ENCODE data around the gene TBX2. TPM values are rescaled to one million over a fixed set of nuclear protein-coding genes. Genes with fewer than 3 reads are reported as not detected.
"Not testable (repeated sequence)": the region's sequence is repeated elsewhere in the genome, so short reads cannot be mapped to it uniquely, and the experiment has no call there.

Gene TBX2
- total RNA-seq, 1 donor from 2014 or later: 55.9 TPM

DNA sequence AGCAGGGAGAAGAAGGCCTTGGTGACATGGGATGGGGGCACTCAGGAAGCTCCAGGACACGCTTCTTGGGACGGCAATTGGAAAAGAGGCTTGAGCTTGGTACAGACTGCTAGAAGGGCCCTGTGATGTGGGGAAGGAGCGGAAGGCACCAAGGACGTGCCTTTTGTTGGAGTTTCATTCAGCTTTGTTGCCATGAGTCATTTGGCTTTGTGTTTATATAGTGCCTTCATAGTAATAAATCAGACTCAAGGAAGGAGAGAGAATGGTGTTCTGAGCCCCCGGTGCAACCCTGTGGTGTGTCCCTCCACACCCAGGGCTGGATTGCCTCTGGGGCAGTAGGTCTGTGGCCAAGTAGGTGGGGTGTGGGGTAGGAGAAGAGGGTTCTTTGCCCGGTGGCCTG lies 45.2 kb downstream of the TBX2 start:
- H3K27ac Mint-ChIP-seq: no peak overlapping the region
- peaks cover 70% of the 10 kb centered on the region for H3K27me3 Mint-ChIP-seq
- no peak overlapping the region for H3K4me3 Mint-ChIP-seq

DNA sequence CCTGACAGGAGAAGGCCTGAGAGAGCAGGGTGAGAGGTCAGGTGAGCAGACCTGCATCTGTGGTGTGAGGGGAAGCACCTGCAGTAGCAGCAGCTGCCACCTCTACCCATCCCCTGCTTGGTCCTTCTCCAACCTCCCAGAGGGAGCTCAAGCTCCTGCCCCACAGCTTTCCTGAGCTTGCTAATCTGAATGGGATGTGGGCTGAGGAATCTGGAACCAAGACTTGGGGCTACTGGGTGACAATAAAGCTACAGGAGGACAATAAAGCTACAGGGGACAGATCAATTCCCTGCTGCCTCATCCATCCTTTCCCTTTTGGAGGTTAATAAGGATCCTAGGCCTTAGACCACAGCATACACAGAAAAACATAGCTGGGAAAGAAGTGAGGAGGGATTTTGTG lies 47.7 kb downstream of the TBX2 start:
- TF ChIP-seq, protein P1, sequence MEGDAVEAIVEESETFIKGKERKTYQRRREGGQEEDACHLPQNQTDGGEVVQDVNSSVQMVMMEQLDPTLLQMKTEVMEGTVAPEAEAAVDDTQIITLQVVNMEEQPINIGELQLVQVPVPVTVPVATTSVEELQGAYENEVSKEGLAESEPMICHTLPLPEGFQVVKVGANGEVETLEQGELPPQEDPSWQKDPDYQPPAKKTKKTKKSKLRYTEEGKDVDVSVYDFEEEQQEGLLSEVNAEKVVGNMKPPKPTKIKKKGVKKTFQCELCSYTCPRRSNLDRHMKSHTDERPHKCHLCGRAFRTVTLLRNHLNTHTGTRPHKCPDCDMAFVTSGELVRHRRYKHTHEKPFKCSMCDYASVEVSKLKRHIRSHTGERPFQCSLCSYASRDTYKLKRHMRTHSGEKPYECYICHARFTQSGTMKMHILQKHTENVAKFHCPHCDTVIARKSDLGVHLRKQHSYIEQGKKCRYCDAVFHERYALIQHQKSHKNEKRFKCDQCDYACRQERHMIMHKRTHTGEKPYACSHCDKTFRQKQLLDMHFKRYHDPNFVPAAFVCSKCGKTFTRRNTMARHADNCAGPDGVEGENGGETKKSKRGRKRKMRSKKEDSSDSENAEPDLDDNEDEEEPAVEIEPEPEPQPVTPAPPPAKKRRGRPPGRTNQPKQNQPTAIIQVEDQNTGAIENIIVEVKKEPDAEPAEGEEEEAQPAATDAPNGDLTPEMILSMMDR (conservative IDR thresholded peaks at IDR 0.05): no peak
- H3K4me1 Mint-ChIP-seq (ENCODE audit: unreplicated experiment): peaks cover 11% of the 10 kb centered on the region
- H3K9me3 Mint-ChIP-seq: no peaks in the 10 kb centered on the region
- H3K27me3 Mint-ChIP-seq: peaks cover 73% of the 10 kb centered on the region
- H3K27ac Mint-ChIP-seq: no peak overlapping the region
- no peaks in the 10 kb centered on the region for H3K36me3 Mint-ChIP-seq
- no peak overlapping the region for H3K4me3 Mint-ChIP-seq
- no peak for DNase-seq (ENCODE audit: extremely low spot score, unreplicated experiment)

More for the DNA sequence above, 45.2 kb downstream of the TBX2 start:
- Mint-ChIP-seq H3K36me3 (no peaks in the 10 kb centered on the region), H3K4me1 (ENCODE audit: unreplicated experiment) (peaks cover 11% of the 10 kb centered on the region), H3K9me3 (no peaks in the 10 kb centered on the region)
- no peak for DNase-seq (ENCODE audit: extremely low spot score, unreplicated experiment)
- TF ChIP-seq, protein P1 (conservative IDR thresholded peaks at IDR 0.05): no peak

DNA sequence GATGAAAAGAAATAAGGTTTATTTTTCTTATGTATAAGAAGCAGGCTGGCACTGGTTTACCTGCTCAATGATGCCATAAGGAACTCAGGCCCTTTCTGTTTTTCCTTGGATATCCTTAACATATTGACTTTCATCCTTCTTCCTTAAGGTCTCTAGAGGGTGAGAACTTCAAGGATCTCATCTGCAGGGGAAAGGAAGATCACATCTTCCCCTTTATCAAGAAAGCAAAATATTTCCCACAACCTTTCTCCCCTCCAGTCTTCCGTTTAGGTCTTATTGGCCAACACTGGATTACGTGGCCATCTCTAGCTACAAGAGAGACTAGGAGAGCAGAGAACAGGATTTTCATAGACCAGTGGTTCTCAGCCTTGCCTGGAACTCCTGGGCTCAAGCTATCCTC lies 48.4 kb downstream of the TBX2 start:
- peaks cover 7% of the 10 kb centered on the region for H3K4me1 Mint-ChIP-seq (ENCODE audit: unreplicated experiment)
- TF ChIP-seq, protein P1 (conservative IDR thresholded peaks at IDR 0.05): no peak
- no peak for DNase-seq (ENCODE audit: extremely low spot score, unreplicated experiment)
- no peak overlapping the region for H3K27ac Mint-ChIP-seq
- no peak overlapping the region for H3K4me3 Mint-ChIP-seq
- H3K27me3 Mint-ChIP-seq: peaks cover 75% of the 10 kb centered on the region
- H3K36me3 Mint-ChIP-seq: no peaks in the 10 kb centered on the region
- H3K9me3 Mint-ChIP-seq: no peaks in the 10 kb centered on the region

DNA sequence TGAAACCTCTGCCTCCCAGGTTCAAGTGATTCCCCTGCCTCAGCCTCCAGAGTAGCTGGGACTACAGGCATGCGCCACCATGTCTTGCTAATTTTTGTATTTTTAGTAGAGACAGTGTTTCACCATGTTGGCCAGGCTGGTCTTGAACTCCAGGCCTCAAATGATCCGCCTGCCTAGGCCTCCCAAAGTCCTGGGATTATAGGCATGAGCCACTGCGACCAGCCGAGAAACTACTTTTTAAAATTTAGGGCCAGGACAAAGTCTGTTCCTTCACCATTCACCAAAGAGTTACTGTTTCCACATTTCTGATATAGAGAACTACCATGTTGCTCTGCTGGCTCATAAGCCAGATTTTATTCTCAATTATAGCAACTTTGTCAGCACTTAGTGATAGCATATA lies 49.5 kb downstream of the TBX2 start:
- not testable (repeated sequence) for H3K4me1 Mint-ChIP-seq (ENCODE audit: unreplicated experiment); H3K4me3 Mint-ChIP-seq; H3K9me3 Mint-ChIP-seq; DNase-seq (ENCODE audit: extremely low spot score, unreplicated experiment); H3K36me3 Mint-ChIP-seq; H3K27ac Mint-ChIP-seq
- H3K27me3 Mint-ChIP-seq: peaks cover 82% of the 10 kb centered on the region

DNA sequence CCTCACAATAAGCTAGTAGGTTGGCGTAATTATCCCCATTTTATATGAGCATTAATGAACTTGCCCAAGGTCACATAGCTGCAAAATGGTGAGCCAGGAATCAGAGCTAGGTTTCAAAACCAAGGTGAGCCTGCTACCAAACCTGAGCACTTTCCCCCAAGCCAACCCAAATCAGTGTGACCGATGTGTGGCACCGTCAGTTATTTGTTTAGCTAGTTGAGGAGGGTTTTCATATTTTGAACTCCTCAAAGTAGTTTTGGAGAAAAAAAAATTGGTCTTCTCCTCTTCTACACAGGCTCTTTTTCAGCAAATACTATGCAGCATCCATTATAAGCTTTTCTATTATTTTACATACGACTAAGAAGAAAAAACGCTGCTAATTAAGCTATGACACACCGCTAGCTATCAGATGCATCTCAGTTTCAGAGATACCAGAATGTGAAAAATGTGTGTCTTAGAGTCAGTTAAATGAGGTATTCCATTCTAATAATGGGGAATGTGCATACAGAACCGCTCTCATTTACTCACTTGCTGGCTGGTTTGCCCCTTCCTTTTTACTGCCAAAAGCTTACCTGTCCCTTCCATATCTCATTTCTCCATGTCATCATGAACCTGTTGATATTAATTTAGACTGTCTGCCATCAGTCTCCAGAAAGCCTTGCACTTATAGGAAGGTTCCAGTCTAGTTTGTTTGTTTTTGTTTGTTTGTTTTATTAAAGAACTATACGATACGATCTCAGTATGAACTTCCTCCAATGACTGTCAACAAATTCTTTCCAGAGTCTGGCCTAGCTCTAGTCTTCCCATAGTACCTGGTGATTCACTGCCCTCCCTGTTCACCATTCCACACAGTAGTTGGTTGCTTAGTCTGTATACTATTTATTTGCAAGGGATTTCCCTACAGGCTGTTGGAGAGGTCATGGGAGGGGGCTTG lies 50.3 kb downstream of the TBX2 start:
- TF ChIP-seq, protein P1 (conservative IDR thresholded peaks at IDR 0.05): no peak
- no peaks in the 10 kb centered on the region for H3K9me3 Mint-ChIP-seq
- no peak overlapping the region for H3K27ac Mint-ChIP-seq
- peaks cover 6% of the 10 kb centered on the region for H3K4me1 Mint-ChIP-seq (ENCODE audit: unreplicated experiment)
- no peak overlapping the region for H3K4me3 Mint-ChIP-seq
- no peak for DNase-seq (ENCODE audit: extremely low spot score, unreplicated experiment)
- no peaks in the 10 kb centered on the region for H3K36me3 Mint-ChIP-seq
- peaks cover 84% of the 10 kb centered on the region for H3K27me3 Mint-ChIP-seq

Data from type B pancreatic cell (in vitro differentiated cells).